HepG2 (cell line): ENCODE data around the gene PPP4R4. TPM values are rescaled to one million over a fixed set of nuclear protein-coding genes. Genes with fewer than 3 reads are reported as not detected.

ENCODE experiments used
- ASH2L ChIP-seq: fragments of 300-600, 200-600 bp; sonication (generic); IDR thresholded peaks from 2 replicates; pipeline ENCODE4 v1.7.0; 2017; ENCODE audit warnings: low read depth, mild to moderate bottlenecking, moderate library complexity, mixed read lengths, low read length; ENCODE audit not compliant: insufficient read length
- GABPA ChIP-seq, 2 experiments: IDR thresholded peaks; 2 replicates each; pipeline ENCODE4 v1.6.1; 2011 to 2016; ENCODE audit warnings: low read depth in 2 of 2, low read length in 1 of 2, missing biosample characterization in 1 of 2, missing genetic modification characterization in 1 of 2
- GABPB1 ChIP-seq: IDR thresholded peaks from 2 replicates; pipeline ENCODE4 v1.6.1; 2016; ENCODE audit warnings: mild to moderate bottlenecking, missing genetic modification reagents, moderate library complexity, missing compliant biosample characterization
- MAF1 ChIP-seq: sonication (generic); formaldehyde crosslinking; IDR thresholded peaks from 2 replicates; pipeline ENCODE4 v1.5.0; 2020; ENCODE audit warnings: missing genetic modification reagents, borderline replicate concordance
- MZF1 ChIP-seq: sonication (generic); formaldehyde crosslinking; IDR thresholded peaks from 2 replicates; pipeline ENCODE4 v1.8.1; 2023; ENCODE audit warnings: mild to moderate bottlenecking, missing genetic modification reagents, borderline replicate concordance
- NCOR1 ChIP-seq: fragments of 200-600 bp; sonication (generic); IDR thresholded peaks from 2 replicates; pipeline ENCODE4 v1.7.0; 2017; ENCODE audit warnings: antibody characterized with exemption, low read length, borderline replicate concordance
- PCBP1 ChIP-seq: fragments of 200-400 bp; formaldehyde crosslinking; IDR thresholded peaks from 2 replicates; pipeline ENCODE4 v1.6.1; 2017; ENCODE audit warnings: mild to moderate bottlenecking, low read depth, low read length, borderline replicate concordance
- POLR2AphosphoS2 ChIP-seq: IDR thresholded peaks from 2 replicates; pipeline ENCODE4 v1.6.1; 2011; ENCODE audit warnings: low read depth, low read length, improper control_type of control experiment
- POLR2AphosphoS5 ChIP-seq: IDR thresholded peaks from 2 replicates; pipeline ENCODE4 v1.6.1; 2012; ENCODE audit warnings: low read depth, low read length
- RCOR2 ChIP-seq: IDR thresholded peaks from 2 replicates; pipeline ENCODE4 v1.6.1; 2016; ENCODE audit warnings: missing biosample characterization, missing genetic modification reagents
- SAFB2 ChIP-seq: sonication (generic); formaldehyde crosslinking; IDR thresholded peaks from 2 replicates; pipeline ENCODE4 v1.5.1; 2020; ENCODE audit warnings: missing genetic modification reagents, low read depth, mild to moderate bottlenecking, borderline replicate concordance
- SNRNP70 ChIP-seq: fragments of 200-400 bp; formaldehyde crosslinking; IDR thresholded peaks from 2 replicates; pipeline ENCODE4 v1.6.1; 2017; ENCODE audit warnings: mild to moderate bottlenecking, low read depth, low read length, moderate library complexity
- TGIF2 ChIP-seq: IDR thresholded peaks from 2 replicates; pipeline ENCODE4 v1.6.1; 2016; ENCODE audit warnings: control low read depth, missing compliant biosample characterization
- ZFX ChIP-seq: sonication (generic); formaldehyde crosslinking; IDR thresholded peaks from 2 replicates; pipeline ENCODE4 v1.4.0; 2020; ENCODE audit warnings: mild to moderate bottlenecking, low read depth, missing genetic modification reagents, moderate library complexity
- ZNF20 ChIP-seq: sonication (generic); formaldehyde crosslinking; IDR thresholded peaks from 2 replicates; pipeline ENCODE4 v1.4.0; 2020; ENCODE audit warnings: mild to moderate bottlenecking, moderate library complexity, missing genetic modification reagents
- ZNF292 ChIP-seq: sonication (generic); formaldehyde crosslinking; IDR thresholded peaks from 2 replicates; pipeline ENCODE4 v1.8.1; 2022; ENCODE audit warnings: mild to moderate bottlenecking, low read depth, missing genetic modification reagents, borderline replicate concordance
- ZNF337 ChIP-seq: sonication (generic); formaldehyde crosslinking; IDR thresholded peaks from 2 replicates; pipeline ENCODE4 v1.5.1; 2020; ENCODE audit warnings: missing genetic modification reagents, low read depth, mild to moderate bottlenecking, borderline replicate concordance
- ZNF747 ChIP-seq: sonication (generic); formaldehyde crosslinking; IDR thresholded peaks from 2 replicates; pipeline ENCODE4 v1.8.1; 2023; ENCODE audit warnings: missing genetic modification reagents, mild to moderate bottlenecking, borderline replicate concordance
- ZSCAN20 ChIP-seq: sonication (generic); formaldehyde crosslinking; IDR thresholded peaks from 2 replicates; pipeline ENCODE4 v1.4.0; 2020; ENCODE audit warnings: missing genetic modification reagents, mild to moderate bottlenecking, borderline replicate concordance
- polyA plus RNA-seq, 8 experiments: library from polyadenylated mRNA; depleted of rRNA in 3 of 8; stranded (reverse) in 7 of 8; unstranded in 1 of 8; fragments of >200 nt; fragmentation: Illumina TruSeq in 4 of 8; extraction: Trizol in 4 of 8; gene quantifications; 2 replicates each; pipeline versions ENCODE4 v1.2.1 to v1.2.3, GENCODE V29; 2011 to 2016; ENCODE audit warnings: low read depth in 4 of 8, missing spikeins in 1 of 8, mixed read lengths in 1 of 8; ENCODE audit not compliant: insufficient read depth in 1 of 8
- total RNA-seq, 5 experiments: library from RNA; depleted of rRNA; stranded (reverse); fragments of >200 nt; fragmentation: Illumina TruSeq; extraction: Trizol; gene quantifications; 2 replicates each; pipeline ENCODE4 v1.2.3, GENCODE V29; 2016; ENCODE audit warnings: low read depth in 1 of 5
- TF ChIP-seq, protein P1 (sequence below): sonication (generic); formaldehyde crosslinking; IDR thresholded peaks from 2 replicates; pipeline ENCODE4 v1.5.0; 2020; ENCODE audit warnings: mild to moderate bottlenecking, missing genetic modification reagents, moderate library complexity
- TF ChIP-seq, protein P2 (sequence below): sonication (generic); formaldehyde crosslinking; IDR thresholded peaks from 2 replicates; pipeline ENCODE4 v1.5.1; 2020; ENCODE audit warnings: mild to moderate bottlenecking, missing genetic modification reagents, moderate library complexity
- TF ChIP-seq, protein P3 (sequence below): sonication (generic); formaldehyde crosslinking; IDR thresholded peaks from 2 replicates; pipeline ENCODE4 v1.9.0; 2022; ENCODE audit warnings: missing genetic modification reagents, mild to moderate bottlenecking, borderline replicate concordance

PPP4R4 gene
- total and polyA plus RNA-seq, 2 of the 13 experiments (the other 11 are each of a cell fraction or from before 2014, with no cell fraction given): 9.5 to 19.8 TPM

DNA sequence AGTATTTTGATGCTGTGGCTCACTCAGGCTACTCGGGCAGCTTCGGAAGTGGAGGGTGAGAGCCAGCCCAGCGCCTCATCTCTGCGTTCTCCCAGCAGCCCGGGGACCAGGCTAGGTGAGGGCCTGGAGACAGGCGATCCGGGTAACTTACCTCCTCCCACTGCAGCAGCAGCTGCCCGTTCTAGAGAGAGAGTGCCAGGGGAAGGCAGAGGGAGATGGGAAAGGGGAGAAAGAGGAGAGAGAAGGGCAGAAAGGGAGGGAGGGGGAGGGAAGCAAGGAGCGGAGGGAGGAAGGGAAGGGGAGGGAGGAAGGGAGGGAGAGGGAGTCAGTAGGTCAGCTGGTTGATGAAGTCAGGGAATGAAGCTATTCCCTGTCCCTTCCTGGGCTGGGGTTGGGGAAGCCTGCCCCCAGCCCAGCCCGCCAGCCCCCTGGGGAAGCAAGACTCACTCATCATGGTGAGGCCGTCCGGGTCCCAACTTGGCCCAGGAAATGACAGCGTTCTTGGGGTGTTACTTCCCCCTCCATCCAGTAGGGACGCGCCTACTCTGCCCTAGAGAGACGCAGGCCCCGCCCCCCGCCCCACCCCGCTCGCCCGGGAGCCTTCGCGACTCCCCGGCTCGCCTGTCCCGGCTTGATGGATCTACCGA is 44.9 kb upstream of the PPP4R4 start, which contains the start of gene IFI27L2 (continued):
- TF ChIP-seq, protein P1, sequence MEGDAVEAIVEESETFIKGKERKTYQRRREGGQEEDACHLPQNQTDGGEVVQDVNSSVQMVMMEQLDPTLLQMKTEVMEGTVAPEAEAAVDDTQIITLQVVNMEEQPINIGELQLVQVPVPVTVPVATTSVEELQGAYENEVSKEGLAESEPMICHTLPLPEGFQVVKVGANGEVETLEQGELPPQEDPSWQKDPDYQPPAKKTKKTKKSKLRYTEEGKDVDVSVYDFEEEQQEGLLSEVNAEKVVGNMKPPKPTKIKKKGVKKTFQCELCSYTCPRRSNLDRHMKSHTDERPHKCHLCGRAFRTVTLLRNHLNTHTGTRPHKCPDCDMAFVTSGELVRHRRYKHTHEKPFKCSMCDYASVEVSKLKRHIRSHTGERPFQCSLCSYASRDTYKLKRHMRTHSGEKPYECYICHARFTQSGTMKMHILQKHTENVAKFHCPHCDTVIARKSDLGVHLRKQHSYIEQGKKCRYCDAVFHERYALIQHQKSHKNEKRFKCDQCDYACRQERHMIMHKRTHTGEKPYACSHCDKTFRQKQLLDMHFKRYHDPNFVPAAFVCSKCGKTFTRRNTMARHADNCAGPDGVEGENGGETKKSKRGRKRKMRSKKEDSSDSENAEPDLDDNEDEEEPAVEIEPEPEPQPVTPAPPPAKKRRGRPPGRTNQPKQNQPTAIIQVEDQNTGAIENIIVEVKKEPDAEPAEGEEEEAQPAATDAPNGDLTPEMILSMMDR (CRISPR knock-in tag): 0 out of 2 replicates have a peak, but pooled peaks have one; percentile 9
- TF ChIP-seq NCOR1 (no peak), ZFX (CRISPR knock-in tag) (no peak), TGIF2 (CRISPR knock-in tag) (0 out of 2 replicates have a peak, but pooled peaks have one; percentile 41), GABPA (IDR thresholded peaks at IDR 0.05; ENCODE audit: low read depth, low read length) (no peak), GABPA (CRISPR knock-in tag; IDR thresholded peaks at IDR 0.05; ENCODE audit: low read depth) (peak; percentile 37; the same call in 1 of the 2 replicates), RCOR2 (CRISPR knock-in tag) (no peak), POLR2AphosphoS2 (no peak), ZNF337 (no peak), SAFB2 (no peak), MAF1 (CRISPR knock-in tag) (0 out of 2 replicates have a peak, but pooled peaks have one; percentile 22), ZSCAN20 (CRISPR knock-in tag) (no peak), SNRNP70 (no peak), GABPB1 (CRISPR knock-in tag) (peak; percentile 29; the same call in 1 of the 2 replicates), ZNF20 (no peak), PCBP1 (peak; percentile 77; the same call in 1 of the 2 replicates), ASH2L (no peak), MZF1 (CRISPR knock-in tag) (no peak), ZNF747 (CRISPR knock-in tag) (no peak), POLR2AphosphoS5 (no peak), ZNF292 (CRISPR knock-in tag) (no peak)
- TF ChIP-seq, protein P2, sequence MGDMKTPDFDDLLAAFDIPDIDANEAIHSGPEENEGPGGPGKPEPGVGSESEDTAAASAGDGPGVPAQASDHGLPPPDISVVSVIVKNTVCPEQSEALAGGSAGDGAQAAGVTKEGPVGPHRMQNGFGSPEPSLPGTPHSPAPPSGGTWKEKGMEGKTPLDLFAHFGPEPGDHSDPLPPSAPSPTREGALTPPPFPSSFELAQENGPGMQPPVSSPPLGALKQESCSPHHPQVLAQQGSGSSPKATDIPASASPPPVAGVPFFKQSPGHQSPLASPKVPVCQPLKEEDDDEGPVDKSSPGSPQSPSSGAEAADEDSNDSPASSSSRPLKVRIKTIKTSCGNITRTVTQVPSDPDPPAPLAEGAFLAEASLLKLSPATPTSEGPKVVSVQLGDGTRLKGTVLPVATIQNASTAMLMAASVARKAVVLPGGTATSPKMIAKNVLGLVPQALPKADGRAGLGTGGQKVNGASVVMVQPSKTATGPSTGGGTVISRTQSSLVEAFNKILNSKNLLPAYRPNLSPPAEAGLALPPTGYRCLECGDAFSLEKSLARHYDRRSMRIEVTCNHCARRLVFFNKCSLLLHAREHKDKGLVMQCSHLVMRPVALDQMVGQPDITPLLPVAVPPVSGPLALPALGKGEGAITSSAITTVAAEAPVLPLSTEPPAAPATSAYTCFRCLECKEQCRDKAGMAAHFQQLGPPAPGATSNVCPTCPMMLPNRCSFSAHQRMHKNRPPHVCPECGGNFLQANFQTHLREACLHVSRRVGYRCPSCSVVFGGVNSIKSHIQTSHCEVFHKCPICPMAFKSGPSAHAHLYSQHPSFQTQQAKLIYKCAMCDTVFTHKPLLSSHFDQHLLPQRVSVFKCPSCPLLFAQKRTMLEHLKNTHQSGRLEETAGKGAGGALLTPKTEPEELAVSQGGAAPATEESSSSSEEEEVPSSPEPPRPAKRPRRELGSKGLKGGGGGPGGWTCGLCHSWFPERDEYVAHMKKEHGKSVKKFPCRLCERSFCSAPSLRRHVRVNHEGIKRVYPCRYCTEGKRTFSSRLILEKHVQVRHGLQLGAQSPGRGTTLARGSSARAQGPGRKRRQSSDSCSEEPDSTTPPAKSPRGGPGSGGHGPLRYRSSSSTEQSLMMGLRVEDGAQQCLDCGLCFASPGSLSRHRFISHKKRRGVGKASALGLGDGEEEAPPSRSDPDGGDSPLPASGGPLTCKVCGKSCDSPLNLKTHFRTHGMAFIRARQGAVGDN: peak; percentile 33; the same call in 1 of the 2 replicates
- TF ChIP-seq, protein P3, sequence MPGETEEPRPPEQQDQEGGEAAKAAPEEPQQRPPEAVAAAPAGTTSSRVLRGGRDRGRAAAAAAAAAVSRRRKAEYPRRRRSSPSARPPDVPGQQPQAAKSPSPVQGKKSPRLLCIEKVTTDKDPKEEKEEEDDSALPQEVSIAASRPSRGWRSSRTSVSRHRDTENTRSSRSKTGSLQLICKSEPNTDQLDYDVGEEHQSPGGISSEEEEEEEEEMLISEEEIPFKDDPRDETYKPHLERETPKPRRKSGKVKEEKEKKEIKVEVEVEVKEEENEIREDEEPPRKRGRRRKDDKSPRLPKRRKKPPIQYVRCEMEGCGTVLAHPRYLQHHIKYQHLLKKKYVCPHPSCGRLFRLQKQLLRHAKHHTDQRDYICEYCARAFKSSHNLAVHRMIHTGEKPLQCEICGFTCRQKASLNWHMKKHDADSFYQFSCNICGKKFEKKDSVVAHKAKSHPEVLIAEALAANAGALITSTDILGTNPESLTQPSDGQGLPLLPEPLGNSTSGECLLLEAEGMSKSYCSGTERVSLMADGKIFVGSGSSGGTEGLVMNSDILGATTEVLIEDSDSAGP (CRISPR knock-in tag): 0 out of 2 replicates have a peak, but pooled peaks have one; percentile 18
